GM21526 (cell line): ENCODE measurements around the gene SERPINH1.
"Not testable (repeated sequence)": the region's sequence is repeated elsewhere in the genome, so short reads cannot be mapped to it uniquely, and the experiment has no call there.

ENCODE experiments used
- ATAC-seq: cut with Tn5 transposase; IDR thresholded peaks from one replicate; pipeline ENCODE4 v1.9.1; 2021; ENCODE audit warnings: moderate library complexity; ENCODE audit not compliant: unreplicated experiment, low FRiP score

Gene SERPINH1

GRCh38 chr11:75571625-75572024 is 9.6 kb downstream of the SERPINH1 start:
- no peak for ATAC-seq

- ATAC-seq, result no peak
Measured at GRCh38 chr11:75572744-75573143, 10.7 kb downstream of the SERPINH1 start.

GRCh38 chr11:75574698-75575602 is 12.9 kb downstream of the SERPINH1 start:
- no peak for ATAC-seq

- no peak for ATAC-seq
Measured at GRCh38 chr11:75576017-75576416, 14.0 kb downstream of the SERPINH1 start.

GRCh38 chr11:75576499-75576918 is 14.5 kb downstream of the SERPINH1 start:
- ATAC-seq, result no peak

GRCh38 chr11:75577207-75577606 is 15.2 kb downstream of the SERPINH1 start:
- ATAC-seq, result no peak

- ATAC-seq, result no peak
Measured at GRCh38 chr11:75578977-75579376, 16.9 kb downstream of the SERPINH1 start.

- ATAC-seq, result no peak
Measured at GRCh38 chr11:75579841-75580240, 17.8 kb downstream of the SERPINH1 start.

- no peak for ATAC-seq
Measured at GRCh38 chr11:75582506-75582894, 20.4 kb downstream of the SERPINH1 start.

GRCh38 chr11:75582895-75583717 is 21.1 kb downstream of the SERPINH1 start:
- ATAC-seq, result no peak

- no peak for ATAC-seq
Measured at GRCh38 chr11:75583718-75584658, 21.9 kb downstream of the SERPINH1 start.

GRCh38 chr11:75584659-75585292 is 22.7 kb downstream of the SERPINH1 start:
- ATAC-seq, result not testable (repeated sequence)

- no peak for ATAC-seq
Measured at GRCh38 chr11:75585293-75585670, 23.2 kb downstream of the SERPINH1 start.

GRCh38 chr11:75586395-75586794 is 24.3 kb downstream of the SERPINH1 start:
- ATAC-seq, result no peak

- ATAC-seq, result no peak
Measured at GRCh38 chr11:75588051-75588481, 26.0 kb downstream of the SERPINH1 start.

- no peak for ATAC-seq
Measured at GRCh38 chr11:75589051-75589450, 27.0 kb downstream of the SERPINH1 start.

- no peak for ATAC-seq
Measured at GRCh38 chr11:75589933-75590332, 27.9 kb downstream of the SERPINH1 start.

GRCh38 chr11:75591371-75591770 is 29.3 kb downstream of the SERPINH1 start:
- ATAC-seq, result no peak

GRCh38 chr11:75591966-75592365 is 29.9 kb downstream of the SERPINH1 start:
- no peak for ATAC-seq

GRCh38 chr11:75592715-75593114 is 30.7 kb downstream of the SERPINH1 start:
- ATAC-seq, result no peak
